CD4-positive, alpha-beta T cell treated with Interleukin-6 at 100 ng/mL for 8 hours (primary cell): Measurements from ENCODE around the gene CNOT3.
A peak's percentile ranks its signal among the peaks of the same experiment; 100 is the strongest.

ENCODE experiments used
- DNase-seq: peaks from one replicate; pipeline ENCODE4 v3.0.0-alpha.2; 2020; ENCODE audit warnings: mixed read lengths, low spot score

The CNOT3 gene

GRCh38 chr19:54151362-54152035 is 13.9 kb downstream of the CNOT3 start:
- no peak for DNase-seq

GRCh38 chr19:54152267-54152666 is 14.7 kb downstream of the CNOT3 start:
- DNase-seq, result no peak

- no peak for DNase-seq
Measured at GRCh38 chr19:54152878-54153524, 15.4 kb downstream of the CNOT3 start.

GRCh38 chr19:54153731-54154326 is 16.3 kb downstream of the CNOT3 start:
- DNase-seq, result no peak

- peak; percentile 45 for DNase-seq
Measured at GRCh38 chr19:54154603-54155345, 17.2 kb downstream of the CNOT3 start.

GRCh38 chr19:54155694-54156093 is 18.1 kb downstream of the CNOT3 start:
- DNase-seq, result no peak

- DNase-seq, result no peak
Measured at GRCh38 chr19:54156490-54156889, 18.9 kb downstream of the CNOT3 start.

- no peak for DNase-seq
Measured at GRCh38 chr19:54156953-54157352, 19.4 kb downstream of the CNOT3 start.

GRCh38 chr19:54158812-54159351 is 21.3 kb downstream of the CNOT3 start:
- DNase-seq, result no peak

GRCh38 chr19:54159352-54160181 is 22.0 kb downstream of the CNOT3 start, which contains the start of gene LENG1:
TSS of gene LENG1 (minus strand) at chr19:54159721. CDS start at chr19:54159695, 26 bp downstream.
- DNase-seq, result peak; percentile 100

GRCh38 chr19:54160182-54160811 is 22.7 kb downstream of the CNOT3 start:
- no peak for DNase-seq

GRCh38 chr19:54160854-54161253 is 23.3 kb downstream of the CNOT3 start:
- DNase-seq, result no peak

GRCh38 chr19:54162241-54162805 is 24.8 kb downstream of the CNOT3 start:
- DNase-seq, result peak; percentile 85

GRCh38 chr19:54162884-54163283 is 25.3 kb downstream of the CNOT3 start:
- no peak for DNase-seq

- DNase-seq, result peak; percentile 67
Measured at GRCh38 chr19:54164369-54165068, 27.0 kb downstream of the CNOT3 start.

GRCh38 chr19:54165222-54165621 is 27.7 kb downstream of the CNOT3 start:
- DNase-seq, result no peak

- peak; percentile 87 for DNase-seq
Measured at GRCh38 chr19:54168174-54168917, 30.8 kb downstream of the CNOT3 start.

GRCh38 chr19:54169149-54169740 is 31.7 kb downstream of the CNOT3 start:
- DNase-seq, result no peak
